SH-SY5Y (cell line): ENCODE measurements around the gene TBC1D22A.

ENCODE experiments used
- GATA2 ChIP-seq: IDR thresholded peaks from 2 replicates; pipeline ENCODE4 v1.6.1; 2011; ENCODE audit warnings: mild to moderate bottlenecking, low read depth, low read length
- GATA3 ChIP-seq: IDR thresholded peaks from 2 replicates; pipeline ENCODE4 v1.6.1; 2011; ENCODE audit warnings: low read depth, mild to moderate bottlenecking, low read length, moderate library complexity

Gene TBC1D22A

DNA sequence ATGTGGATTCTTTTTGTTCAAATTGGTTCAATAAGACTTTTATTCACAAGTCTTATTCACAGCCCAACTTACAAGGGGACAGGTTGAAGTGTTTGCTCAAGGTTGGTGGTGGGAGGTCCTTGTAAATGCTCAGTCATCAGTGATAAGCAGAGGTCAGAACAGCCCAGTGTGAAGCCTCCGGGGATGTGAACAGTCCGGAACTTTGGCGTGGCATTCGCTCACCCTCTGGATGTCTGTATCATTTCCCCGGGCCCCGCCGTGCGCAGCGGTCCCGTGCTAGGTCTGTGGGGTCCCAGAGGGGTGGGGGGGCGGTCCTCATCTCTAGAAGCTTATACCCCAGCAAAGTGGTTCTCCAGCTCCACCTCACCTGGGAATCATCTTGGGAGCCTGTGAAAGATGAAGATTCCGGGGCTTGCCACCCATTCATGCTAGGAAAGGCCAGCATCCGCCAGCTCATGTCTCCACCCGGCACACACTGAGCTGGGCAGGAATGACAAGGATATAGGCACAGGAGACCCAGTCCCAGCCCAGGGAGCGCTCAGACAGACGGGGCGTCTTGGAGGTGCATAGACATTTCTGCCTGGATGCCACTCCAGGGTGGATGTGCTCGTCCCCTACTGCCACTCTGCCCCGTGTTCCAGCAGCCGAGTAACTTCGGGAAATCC lies 327.5 kb downstream of the TBC1D22A start:
- no peak for TF ChIP-seq GATA3
- TF ChIP-seq GATA2: no peak

DNA sequence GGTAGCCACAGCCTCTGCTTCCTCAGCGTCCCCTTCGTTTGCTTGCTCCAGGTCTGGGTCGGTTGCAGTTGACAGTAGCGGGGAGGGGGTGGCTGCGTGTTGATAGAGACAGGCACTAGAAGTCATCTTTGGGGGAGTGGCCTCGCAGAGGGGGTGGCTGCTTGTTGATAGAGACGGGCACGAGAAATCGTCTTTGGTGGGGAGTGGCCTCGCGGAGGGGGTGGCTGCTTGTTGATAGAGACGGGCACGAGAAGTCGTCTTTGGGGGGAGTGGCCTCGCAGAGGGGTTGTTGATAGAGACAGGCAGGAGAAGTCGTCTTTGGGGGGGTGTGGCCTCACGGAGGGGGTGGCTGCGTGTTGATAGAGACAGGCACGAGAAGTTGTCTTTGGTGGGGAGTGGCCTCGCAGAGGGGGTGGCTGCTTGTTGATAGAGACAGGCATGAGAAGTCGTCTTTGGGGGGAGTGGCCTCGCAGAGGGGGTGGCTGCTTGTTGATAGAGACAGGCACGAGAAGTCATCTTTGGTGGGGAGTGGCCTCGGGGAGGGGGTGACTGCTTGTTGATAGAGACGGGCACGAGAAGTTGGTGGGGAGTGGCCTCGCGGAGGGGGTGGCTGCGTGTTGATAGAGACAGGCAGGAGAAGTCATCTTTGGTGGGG lies 328.3 kb downstream of the TBC1D22A start:
- no peak for TF ChIP-seq GATA3
- TF ChIP-seq GATA2: no peak

DNA sequence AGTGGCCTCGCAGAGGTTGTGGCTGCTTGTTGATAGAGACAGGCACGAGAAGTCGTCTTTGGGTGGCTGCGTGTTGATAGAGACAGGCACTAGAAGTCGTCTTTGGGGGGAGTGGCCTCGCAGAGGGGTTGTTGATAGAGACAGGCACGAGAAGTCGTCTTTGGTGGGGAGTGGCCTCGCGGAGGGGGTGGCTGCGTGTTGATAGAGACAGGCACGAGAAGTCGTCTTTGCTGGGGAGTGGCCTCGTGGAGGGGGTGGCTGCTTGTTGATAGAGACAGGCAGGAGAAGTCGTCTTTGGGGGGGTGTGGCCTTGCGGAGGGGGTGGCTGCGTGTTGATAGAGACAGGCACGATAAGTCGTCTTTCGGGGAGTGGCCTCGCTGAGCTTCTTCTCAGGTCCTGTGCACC lies 328.8 kb downstream of the TBC1D22A start:
- TF ChIP-seq GATA3: no peak
- no peak for TF ChIP-seq GATA2

DNA sequence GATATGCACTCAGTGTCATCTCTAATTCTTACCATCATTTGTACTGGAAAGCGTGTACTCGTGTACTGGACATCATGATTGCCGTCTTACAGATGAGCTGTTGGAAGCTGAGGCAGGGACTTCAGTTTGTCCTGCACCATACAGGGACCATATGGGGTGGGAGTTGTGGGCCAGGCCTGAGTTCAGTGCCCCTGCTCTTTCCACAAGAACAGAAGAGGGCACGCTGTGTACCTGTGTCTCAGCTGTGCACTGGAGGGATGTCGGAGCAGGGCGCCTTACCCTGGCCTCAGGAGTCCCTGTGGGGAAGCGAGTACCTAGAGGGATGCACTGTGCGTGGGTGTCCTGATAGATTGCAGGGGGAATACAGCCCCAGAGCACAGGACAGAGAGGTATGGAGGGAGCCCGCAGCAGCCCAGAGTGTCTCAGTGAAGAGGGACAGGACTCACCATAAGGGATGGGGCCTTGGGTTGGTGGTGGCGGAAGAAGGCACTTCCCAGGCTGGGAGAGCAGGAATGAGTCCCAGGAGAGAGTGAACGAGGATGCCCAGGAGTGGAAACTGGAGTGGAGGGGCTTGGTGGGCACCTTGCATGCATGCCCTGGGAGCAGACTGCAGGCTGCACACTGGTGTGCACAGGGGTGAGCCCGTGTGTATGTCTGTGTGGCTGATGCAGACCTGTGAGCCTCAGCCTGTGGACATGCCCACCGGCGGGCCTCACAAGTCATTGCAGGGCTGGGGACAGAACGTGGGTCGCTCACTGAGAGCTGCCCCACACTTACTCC lies 329.7 kb downstream of the TBC1D22A start:
- no peak for TF ChIP-seq GATA2
- TF ChIP-seq GATA3: no peak

DNA sequence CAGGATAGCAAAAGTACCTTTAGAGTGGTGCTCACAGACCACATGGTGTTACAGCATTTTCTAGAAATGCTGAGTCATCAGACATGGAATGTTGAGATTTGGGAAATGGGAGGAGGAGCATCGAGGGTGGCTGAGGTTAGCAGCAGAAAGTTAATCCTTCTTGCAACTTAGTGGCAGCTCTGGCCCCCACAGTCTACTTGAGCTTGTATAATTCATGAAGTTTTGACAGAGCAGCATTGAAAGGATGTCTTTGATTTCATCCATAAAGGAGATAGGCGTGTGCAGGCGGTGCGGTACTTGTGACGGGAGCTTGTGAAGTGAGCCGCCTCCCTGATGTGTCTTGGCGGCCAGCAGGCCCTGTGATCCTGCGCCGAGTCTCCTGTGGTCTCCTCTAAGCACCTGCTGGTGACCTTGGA lies 330.5 kb downstream of the TBC1D22A start:
- TF ChIP-seq GATA2 (no peak), GATA3 (no peak)

DNA sequence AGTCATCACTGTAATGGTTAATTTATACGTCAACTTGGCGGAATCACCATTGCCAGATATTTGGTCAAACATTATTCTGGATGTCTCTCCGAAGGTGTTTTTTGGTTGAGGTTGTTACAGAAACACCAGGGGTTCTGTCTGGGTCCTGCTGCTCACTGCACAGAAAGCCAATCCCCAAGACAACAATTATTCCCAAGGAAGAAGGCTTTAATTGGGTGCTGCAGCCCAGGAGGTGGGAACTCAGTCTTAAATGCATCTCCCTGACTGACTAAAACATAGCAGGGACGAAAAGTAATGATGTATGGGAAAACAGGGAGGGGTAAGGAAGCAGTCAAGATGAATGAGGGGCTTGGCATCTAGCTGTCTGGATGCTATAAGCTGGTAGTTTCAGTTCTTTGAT lies 331.3 kb downstream of the TBC1D22A start:
- TF ChIP-seq GATA3: no peak
- TF ChIP-seq GATA2: no peak

DNA sequence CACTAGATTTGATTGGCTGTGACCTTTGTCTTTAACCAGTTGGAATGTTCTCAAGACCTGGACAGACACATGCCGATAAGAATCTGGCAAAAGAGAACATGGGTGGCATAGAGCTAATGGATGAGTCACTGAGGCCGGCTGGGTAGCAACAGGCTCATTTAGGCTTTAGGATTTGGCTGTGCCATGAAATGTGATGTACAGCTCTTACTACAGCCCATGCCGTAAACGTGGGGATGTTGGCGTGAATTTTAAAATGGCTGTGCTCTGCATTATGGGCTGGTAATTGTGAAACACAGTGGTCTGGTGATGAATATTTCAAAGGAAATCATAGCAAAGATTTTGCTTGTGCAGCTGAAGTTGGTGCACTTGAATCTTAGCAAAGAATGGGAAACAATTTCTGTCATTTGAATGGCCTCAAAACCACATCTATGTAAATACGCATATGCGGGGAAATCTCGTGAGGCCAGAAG lies 332.4 kb downstream of the TBC1D22A start:
- TF ChIP-seq GATA2 (no peak), GATA3 (no peak)

DNA sequence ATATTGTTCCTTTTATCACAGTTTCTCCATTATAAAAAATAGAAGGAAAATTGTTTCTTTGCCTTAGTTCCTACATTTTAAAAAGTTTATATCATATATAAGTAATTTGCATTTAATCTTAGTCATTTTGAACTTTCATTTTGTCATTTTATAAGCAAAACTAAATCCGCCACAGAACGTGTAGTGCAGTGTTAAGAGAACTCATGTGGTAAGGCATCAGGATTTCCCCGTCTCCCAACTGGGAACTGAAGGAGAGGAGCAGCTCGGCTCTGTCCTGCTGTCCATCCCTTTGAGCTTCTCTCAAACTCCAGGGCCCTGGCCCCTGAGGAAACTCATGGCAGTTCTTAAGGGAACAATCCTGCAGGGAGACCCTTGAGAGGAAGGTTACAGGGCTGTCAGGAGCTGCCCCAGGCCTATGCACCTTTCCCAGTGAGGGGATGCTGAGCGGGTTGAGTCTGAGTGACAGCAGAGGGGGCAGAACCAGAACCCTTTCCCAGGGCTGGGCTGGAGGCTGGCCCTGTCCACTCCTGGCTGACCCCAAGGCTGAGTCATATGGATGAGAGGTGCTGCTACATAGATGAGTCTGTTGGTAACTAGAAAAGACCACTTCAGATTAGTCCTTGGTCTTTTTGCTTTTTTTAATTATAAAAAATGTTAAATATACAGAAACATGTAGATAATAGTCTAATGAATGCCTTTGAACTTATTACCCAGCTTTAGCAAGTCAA lies 333.1 kb downstream of the TBC1D22A start:
- TF ChIP-seq GATA3 (no peak), GATA2 (no peak)

DNA sequence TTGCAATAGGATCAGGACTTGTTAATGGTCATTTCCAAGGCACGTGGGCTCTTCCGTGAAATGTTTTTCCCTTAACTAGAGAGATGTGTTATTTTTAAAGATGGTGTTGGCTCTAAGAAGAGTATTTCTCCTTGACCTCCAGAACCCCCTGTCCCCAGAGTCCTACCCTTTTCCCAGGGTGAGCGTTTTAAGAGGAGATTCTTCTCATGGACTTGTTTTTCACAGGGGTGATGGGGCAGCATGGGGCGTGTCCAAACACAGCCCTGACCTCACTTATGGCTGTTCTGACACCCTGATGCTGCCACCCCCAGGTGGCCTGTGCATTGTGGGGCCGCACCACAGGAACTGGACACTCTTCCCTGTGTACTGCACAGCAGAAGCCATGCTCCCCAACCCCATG lies 335.7 kb downstream of the TBC1D22A start:
- TF ChIP-seq GATA2 (no peak), GATA3 (no peak)

DNA sequence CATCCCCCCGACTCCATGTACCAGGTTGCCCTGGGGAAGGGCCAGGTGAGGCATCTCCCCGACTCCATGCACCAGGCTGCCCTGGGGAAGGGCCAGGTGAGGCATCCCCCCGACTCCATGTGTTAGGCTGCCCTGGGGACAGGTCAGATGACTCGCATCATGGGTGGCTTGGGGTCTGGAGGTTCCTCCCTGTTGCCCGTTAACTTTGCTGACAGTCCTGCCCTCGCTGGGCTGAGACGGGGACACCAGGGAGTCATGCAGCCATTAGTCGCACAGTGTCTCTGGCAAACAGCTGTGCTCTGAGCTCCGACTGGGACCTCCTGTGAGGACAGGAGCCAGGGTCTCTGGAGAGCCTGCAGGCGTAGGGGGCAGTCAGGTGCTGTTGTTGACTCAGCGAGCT lies 336.1 kb downstream of the TBC1D22A start:
- no peak for TF ChIP-seq GATA2
- no peak for TF ChIP-seq GATA3

DNA sequence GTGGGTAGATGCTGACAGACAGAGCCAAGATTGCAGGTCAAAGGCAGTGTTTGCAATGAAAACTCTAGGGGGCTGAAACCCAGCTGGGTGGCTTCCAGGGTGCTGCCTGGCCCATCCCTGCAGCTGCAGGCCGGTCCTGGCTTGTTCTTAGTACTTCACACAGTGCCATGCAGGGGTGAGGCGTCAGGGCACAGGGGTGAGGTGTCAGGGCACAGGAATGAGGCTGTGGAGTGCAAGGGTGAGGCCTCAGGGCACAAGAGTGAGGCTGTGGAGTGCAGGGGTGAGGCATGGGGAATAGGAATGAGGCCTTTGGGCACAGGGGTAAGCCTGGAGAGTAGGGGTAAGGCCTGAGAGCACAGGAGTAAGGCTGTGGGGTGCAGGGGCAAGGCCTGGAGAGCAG lies 337.6 kb downstream of the TBC1D22A start:
- no peak for TF ChIP-seq GATA2
- TF ChIP-seq GATA3: no peak

DNA sequence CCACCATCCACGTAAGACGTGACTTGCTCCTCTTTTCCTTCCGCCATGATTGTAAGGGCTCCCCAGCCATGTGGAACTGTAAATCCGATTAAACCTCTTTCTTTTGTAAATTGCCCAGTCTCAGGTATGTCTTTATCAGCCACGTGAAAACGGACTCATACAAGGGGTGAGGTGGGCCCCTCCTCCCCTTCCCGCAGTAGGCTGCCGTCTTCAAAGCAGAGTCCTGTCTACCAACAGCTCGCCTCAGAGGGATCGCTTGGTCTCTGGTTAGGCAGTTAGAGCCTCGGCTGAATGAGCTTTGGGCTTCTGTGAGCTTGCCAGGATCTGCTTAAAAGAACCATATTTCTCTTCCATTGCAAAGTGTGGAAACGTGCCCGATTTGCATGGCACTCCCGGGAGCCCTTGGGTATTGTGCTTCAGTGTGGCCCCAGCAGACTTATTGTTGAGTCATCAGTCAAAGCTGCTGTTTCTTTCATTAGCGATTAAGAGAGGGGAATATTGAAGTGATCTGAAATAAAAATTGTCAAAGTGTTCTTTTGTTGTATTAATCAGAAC lies 338.3 kb downstream of the TBC1D22A start:
- TF ChIP-seq GATA2 (no peak), GATA3 (no peak)

DNA sequence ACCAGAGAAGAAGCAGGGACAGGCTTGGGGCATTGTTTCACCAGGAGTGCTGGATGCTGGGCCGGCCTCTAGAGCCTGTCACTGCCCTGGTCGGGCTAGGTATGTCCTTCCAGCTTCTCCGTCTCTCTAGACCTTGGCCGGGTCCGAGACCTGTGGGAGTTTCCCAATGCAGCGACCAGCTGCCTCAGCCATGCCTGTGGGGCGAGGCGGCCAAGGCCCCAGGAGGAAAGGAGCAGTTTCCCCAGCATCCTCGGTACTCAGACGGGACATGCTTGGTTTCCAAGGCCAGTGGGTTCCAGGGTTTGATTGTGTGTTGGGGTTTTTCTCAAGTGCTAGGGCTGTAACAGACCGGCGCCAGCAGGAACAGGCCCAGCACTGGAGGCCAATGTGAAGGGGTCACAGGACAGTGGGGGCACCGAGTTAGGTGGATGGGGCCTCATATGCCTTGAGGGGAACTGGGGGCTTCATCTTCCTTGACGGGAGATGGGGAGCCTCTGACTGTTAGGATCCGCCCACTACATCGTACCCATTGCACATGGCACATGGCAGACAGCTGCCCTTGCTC lies 339.0 kb downstream of the TBC1D22A start:
- TF ChIP-seq GATA2 (no peak), GATA3 (no peak)
